ENCODE measurements around the gene TBC1D5. TPM values are rescaled to one million over a fixed set of nuclear protein-coding genes. Genes with fewer than 3 reads are reported as not detected.
"Not testable (repeated sequence)": the region's sequence is repeated elsewhere in the genome, so short reads cannot be mapped to it uniquely, and the experiment has no call there.

Gene TBC1D5
- total RNA-seq, 1 experiment from 2014 or later, result 59.1 TPM

- no peak for DNase-seq (ENCODE audit: low read depth)
Observed at GRCh38 chr3:17749705-17750293, 7.4 kb upstream of the TBC1D5 start.

DNA sequence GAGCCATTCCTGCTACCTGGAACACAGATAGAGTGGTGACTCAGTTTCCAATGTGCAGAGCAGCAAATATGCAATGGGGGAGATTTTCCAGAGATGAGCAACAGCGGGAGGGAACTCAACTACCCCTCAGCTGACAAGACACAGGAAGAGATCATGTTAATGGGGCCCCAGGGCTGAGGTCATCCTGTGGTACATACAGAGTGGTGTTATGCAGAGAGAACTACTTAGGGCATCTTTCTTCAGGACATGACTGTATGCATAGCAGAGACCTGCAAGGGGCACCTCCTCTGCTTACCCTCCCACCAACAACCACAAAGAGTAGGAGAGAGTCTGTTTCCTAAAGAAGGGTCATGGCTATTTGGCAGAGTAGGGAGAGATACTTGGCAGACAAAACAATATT is 6.8 kb upstream of the TBC1D5 start:
- DNase-seq (ENCODE audit: low read depth), result no peak

- DNase-seq (ENCODE audit: low read depth), result peak; percentile 27
Observed at GRCh38 chr3:17747890-17748247, 5.4 kb upstream of the TBC1D5 start.

GRCh38 chr3:17747174-17747889 is 4.9 kb upstream of the TBC1D5 start:
- DNase-seq (ENCODE audit: low read depth), result no peak

DNA sequence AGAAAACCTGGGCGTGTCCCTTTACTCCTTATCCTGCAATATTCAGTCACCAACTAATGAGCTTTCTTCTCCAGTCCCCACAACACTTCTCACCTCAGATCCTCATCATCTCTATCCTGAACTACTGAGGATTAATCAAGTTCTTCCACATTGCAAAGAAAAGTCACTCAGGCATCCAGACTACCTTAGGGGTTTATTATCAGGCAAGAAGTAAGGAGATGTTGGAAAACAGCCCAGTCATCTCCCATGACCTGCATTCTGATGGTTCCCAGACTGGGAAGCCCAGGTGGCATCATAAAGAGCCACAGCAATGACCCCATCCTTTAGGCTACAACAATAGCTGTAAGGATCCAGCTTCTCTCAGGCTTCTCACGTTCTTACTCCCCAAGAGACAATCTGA is 3.5 kb upstream of the TBC1D5 start:
- no peak for DNase-seq (ENCODE audit: low read depth)

- no peak for DNase-seq (ENCODE audit: low read depth)
Observed at GRCh38 chr3:17745301-17745700, 2.9 kb upstream of the TBC1D5 start.

DNA sequence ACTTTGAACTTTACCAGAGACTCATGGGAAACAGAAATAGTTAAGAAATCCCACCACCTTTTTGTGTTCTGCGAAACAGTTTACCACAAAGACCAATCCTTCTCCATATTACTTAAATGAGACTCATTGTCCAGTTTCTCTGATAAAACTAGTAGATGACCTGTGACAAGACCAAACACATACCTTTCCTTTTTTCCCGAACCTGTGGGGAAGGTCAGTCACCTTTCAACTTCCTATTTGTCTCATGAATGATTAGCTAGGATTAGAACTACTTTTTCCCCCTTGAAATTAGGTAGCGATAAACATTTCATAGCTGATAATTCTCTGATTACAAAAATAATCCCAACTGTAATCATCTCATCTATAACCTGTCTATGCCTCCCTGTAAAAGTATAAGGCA is 2.3 kb upstream of the TBC1D5 start:
- no peak for DNase-seq (ENCODE audit: low read depth)

- no peak for DNase-seq (ENCODE audit: low read depth)
Observed at GRCh38 chr3:17743658-17743995, 1.2 kb upstream of the TBC1D5 start.

DNA sequence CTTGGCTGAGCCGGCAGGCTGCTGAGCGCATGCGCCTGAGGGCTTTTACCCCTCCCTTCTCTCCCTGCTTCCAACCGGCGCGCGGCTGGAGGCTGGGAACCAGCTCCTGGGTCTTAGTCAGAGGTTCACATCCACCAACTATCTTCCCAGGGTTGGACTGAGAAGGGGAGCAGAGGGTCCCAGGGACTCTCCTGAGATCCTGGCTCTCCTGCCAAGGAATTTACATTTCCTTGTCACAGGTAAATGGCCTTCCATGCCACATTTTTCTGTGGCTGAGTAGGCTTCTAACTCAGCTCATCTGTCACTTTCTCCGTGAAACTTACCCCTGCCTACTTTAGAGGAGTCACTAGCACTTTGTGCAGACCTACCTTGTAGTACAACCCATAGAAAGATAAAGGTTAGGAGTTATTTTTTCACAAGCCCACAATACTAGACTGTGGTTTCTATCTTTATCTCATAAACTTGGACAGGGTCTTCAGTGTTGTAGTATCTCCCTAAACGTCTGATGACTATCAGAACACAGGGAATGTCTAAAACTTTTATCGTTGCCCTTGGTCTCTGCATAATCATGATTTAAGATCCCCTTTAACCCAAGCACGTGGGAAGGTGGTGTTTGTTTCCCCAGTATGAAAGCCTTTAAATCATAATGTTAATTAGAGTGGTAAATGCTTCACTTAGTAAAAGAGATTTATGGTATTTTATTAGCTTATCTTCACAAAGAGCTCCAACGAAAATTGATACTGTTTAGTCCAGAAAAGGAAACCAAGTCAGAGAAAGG is 638 bp upstream of the TBC1D5 start:
- DNase-seq (ENCODE audit: low read depth), result no peak

DNA sequence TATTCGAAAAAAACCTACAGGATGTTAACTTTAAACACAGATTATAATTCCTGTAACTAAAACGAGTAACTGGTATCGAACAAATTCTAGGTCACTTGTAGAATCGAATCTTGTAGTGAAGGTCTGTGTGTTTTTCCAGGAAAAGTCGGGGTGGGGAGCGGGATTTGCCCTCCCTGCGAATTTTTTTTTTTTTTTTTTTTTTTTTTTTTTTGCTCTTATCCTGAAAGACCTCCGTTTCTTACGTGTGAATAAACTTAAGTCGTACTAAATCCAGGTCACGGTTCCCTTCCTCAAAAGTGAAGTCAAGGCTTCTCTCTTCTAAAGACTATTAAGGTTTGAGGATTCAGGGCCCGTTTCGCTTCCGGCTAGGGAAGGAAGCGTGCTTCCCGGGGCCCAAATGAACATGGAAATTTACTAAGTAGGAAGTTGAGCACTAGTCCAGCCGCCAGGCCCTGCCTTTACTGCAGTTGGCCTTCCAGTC is 770 bp downstream of the TBC1D5 start:
- DNase-seq (ENCODE audit: low read depth), result peak; percentile 79

DNA sequence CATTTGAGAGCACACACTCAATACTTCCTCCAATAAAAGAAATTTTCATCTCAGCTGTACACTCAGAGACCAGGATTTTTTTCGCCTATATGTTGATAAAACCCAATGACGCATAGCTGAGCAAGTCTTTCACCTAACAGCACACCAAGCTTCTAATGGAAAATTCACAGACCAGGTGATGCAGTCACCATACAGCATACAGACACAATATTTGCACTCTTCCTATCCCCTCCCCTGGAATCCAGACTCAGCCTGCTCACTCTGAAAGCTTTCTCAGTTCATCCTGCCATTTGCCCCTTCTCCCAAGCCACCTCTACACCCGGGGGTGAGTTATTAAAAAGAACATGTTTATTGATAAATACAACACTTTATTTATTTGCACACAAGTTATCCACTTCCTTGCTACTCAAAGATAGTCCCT is 1.7 kb downstream of the TBC1D5 start:
- peak; percentile 39 for DNase-seq (ENCODE audit: low read depth)

DNA sequence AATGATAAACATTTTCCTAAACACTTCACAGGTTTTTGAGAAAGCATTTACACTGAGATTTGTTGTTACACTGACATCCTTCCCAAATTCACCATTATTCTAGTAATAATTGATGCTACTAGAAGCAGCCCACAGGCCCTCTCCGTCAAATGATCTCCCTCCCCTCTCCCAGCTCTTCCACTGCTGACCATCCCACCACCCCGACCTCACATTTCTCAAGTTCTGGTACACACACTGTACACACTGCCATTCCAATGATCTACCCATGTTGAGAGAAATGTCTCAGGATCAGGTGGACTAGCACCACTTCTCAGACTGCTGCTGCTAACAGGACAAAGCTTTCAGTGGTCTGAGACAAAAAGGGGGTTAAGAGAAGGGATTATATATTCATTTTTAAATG is 3.5 kb downstream of the TBC1D5 start:
- no peak for DNase-seq (ENCODE audit: low read depth)

DNA sequence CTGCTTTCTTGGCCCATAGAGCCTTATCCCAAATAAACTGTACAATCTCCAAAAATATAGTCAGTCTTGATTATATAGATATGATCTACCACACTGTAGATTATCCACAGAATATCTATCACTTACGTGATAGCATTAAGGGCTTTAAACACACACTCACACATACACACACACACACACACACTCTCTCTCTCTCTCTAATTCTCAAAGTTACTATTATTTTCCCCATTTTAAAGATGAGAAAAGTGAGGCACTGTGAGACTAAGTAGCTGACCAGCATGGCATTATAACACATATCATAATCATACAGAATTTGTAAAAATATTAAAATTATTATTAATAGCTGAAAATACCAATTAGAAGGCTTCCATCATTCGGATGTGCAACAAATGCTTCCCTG is 4.2 kb downstream of the TBC1D5 start:
- no peak for DNase-seq (ENCODE audit: low read depth)

DNA sequence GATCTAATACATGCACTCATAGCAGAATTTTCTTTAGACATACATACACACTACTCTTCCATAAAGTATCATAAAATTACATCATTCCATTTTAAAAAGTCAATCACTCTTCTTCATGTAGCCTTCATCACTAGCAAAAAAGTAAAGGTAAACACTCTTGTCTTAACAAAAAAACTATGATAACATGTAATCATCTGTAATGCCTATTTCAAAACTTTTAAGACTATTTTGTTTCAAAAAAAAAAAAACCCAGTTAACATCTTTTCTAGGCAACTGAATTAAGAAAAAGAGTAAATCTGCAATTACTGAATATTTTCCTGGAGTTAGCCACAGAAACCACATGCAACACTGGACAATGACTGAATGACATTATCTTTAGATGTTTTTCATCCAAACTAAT is 4.8 kb downstream of the TBC1D5 start:
- DNase-seq (ENCODE audit: low read depth), result no peak

DNA sequence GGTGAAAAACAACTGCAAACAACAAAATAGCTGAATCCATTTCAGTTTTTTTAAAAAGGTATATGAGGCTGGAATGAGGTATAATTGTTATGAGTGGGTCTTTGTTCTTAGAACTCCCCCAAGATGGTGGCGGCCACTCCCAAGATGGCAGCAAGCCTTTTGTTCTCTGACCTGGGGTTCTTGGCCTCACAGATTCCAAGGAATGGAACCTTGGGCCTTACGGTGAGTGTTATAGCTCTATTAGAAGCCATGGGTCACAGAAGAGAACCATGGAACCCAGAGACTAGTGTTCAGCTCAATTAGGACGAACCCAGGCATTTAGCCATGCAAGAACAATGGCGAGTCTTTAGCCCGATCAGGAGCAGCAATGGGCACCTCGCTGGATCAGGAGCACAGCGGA is 7.1 kb downstream of the TBC1D5 start:
- DNase-seq (ENCODE audit: low read depth), result not testable (repeated sequence)

DNA sequence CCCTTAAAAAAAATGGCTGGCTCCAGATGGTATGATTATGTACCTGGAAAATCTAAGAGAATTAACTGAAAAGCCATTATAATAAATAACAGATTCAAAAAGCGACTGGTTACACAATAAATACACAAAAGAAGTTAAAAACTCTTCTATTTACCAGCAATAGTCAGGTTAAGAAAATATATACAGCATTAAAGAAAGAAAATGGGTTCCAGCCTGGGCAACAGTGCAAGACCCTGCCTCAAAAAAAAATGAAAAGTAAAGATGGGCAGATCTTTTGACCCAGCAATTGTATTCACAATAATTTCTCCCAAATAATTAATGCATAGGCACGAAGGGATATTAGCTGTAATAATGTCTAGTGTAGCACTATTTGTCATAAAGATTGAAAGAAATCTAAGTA is 8.7 kb downstream of the TBC1D5 start:
- no peak for DNase-seq (ENCODE audit: low read depth)

GRCh38 chr3:17733215-17733614 is 9.2 kb downstream of the TBC1D5 start:
- no peak for DNase-seq (ENCODE audit: low read depth)

- peak; percentile 87 for DNase-seq (ENCODE audit: low read depth)
Observed at GRCh38 chr3:17730318-17730967, 12.0 kb downstream of the TBC1D5 start.

GRCh38 chr3:17726313-17726712 is 16.1 kb downstream of the TBC1D5 start:
- DNase-seq (ENCODE audit: low read depth), result no peak

DNA sequence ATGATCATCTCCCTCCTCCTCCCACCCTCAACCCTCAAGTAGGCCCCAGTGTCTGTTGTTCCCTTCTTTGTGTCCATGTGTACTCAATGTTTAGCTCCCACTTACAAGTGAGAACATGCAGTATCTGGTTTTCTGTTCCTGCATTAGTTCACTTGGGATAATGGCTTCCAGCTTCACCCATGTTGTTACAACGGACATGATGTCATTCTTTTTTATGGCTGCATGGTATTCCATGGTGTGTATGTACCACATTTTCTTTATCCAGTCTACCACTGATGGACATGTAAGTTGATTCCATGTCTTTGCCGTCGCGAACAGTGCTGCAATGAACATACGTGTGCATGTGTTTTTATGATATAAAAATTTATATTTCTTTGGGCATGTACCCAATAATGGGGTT is 16.6 kb downstream of the TBC1D5 start:
- not testable (repeated sequence) for DNase-seq (ENCODE audit: low read depth)

GRCh38 chr3:17724948-17725347 is 17.5 kb downstream of the TBC1D5 start:
- no peak for DNase-seq (ENCODE audit: low read depth)

DNA sequence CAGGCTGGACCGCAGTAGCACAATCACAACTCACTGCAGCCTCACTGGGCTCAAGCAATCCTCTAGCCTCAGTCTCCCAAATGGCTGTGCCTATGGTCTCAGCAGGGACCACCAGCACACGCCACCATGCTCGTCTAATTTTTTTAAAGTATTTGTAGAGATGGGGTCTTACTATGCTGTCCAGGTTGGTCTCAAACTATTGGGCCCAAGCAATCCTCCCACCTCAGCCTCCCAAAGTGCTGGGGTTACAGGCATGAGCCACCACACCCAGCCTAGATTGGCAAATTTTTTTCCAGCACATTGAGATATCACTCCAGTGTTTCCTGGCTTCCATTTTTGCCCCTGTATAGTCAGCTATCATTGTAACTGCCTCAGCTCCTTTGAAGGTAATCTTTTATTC is 18.3 kb downstream of the TBC1D5 start:
- DNase-seq (ENCODE audit: low read depth), result no peak

DNA sequence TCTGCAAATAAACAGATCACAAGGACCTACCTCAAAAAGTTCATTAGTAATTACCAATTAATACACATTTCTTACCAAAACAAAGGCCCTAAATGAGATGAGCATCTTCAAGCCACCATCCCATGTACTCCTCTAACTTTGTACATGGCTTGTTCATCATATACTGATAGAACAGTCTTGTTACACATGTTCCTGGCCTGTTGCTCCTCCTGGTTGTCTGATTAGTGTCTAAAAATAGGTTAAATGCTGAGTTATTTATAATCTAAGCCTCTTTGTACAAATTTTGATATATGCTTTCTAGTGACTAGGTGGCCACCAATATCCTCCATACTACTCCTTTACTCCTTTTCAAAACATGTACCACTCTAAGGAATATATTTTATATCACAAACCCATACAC is 25.0 kb downstream of the TBC1D5 start:
- DNase-seq (ENCODE audit: low read depth), result no peak
